NCI-H146 (cell line): ENCODE results near the gene ASB3.

ENCODE experiments used
- DNase-seq: peaks from one replicate; lab custom pipeline; 2025; lab: John Stamatoyannopoulos, UW

The ASB3 gene

GRCh38 chr2:53654396-53654795, 132.4 kb downstream of the ASB3 start:
- DNase-seq, result no peak

DNA sequence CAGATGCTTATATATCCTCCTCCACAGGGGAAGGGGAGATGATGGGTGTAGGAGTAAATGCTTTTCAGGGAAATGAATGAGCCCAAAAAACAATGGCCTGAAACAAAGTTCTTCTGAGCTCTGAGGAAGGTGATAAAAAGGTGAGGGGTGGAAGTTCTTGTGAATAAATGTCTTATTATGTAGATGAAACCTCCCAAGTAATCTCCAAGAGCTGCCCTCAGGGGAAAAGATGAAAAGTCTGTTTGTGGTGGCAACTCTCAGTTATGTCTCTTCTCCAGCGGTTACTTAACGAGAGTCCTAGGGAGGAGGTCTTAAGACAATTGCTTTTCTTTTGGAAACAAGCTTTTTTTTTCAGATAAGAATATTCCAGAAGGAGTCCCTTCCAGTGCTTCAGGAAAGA, 134.6 kb downstream of the ASB3 start:
- no peak for DNase-seq

- no peak for DNase-seq
These were observed 140.0 kb downstream of the ASB3 start for GRCh38 chr2:53646788-53647187.

DNA sequence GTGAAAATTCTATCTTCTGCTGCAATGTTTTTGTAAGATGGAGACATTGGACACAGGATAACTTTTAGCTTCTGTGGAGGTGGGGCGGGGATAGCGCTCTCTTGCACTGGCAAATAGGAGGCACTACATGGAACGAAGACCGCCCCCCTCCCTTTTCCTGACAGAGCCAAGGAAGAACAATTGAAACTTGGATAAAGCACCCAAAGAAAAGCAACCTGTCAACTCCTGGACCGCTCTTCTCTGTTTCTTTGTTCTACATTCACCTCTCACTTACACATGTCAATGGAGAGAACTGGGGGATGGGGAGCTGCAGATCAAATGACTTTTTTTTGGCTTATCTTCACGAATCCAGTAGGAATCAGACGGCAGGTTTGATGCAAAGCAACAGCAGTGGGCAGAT, 145.5 kb downstream of the ASB3 start:
- no peak for DNase-seq

DNA sequence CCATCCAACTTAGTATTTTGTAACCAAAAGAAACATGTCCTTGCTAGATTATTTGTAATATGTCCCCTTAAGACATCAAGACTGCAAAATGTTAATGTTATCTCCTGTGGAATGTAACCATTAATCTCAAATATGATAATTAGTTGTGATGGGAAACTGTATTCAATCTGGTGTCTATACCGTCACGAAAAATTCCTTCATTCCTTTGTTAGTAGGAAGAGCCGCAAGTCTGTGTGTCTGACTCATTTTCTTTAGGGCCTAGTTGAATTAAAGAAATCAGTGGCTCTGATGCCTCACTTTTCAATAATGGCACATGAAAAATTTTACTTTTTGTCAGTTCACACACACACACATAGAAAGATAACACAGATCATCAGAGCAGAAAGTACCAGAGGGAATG, 146.3 kb downstream of the ASB3 start:
- no peak for DNase-seq

GRCh38 chr2:53636596-53636995, 150.2 kb downstream of the ASB3 start:
- DNase-seq, result no peak

DNA sequence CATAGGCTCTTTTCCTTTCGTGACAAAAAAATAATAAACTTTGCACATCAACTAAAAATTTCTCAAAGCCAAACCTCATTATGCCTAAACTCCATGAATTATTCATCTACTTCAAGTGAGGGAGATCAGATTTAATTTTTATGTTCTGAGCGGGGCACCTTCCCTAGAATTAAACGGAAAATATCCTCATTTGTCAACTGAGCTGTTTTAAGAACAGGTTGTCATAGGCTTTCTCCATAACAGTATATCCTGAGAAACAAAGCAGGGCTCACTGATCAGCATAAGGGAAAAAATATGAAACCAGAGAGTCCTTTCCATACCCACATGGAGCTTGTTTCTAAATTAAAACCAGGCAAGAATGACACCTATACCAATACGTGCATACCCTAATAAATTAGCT, 150.6 kb downstream of the ASB3 start:
- no peak for DNase-seq

- no peak for DNase-seq
These were observed 151.1 kb downstream of the ASB3 start for GRCh38 chr2:53635694-53636093.

DNA sequence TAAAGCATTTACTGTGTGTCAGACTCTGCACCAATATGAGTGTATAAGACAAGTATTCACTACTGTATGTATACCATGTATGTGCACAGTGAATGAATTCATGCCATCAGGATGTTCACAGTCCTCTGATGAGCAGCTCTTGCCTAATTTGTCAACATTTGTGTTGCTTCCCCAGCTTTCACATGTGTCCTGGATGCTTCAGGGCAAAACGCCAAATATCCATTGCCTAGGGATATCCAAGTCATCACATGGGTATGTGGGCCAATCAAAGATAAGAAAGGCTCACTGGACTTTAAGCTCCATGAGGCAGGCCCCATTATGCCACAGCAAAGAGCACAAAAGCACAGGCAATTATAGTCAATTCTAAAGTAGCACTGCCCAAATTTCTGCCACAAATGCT, 153.3 kb downstream of the ASB3 start:
- peak; percentile 6 for DNase-seq

DNA sequence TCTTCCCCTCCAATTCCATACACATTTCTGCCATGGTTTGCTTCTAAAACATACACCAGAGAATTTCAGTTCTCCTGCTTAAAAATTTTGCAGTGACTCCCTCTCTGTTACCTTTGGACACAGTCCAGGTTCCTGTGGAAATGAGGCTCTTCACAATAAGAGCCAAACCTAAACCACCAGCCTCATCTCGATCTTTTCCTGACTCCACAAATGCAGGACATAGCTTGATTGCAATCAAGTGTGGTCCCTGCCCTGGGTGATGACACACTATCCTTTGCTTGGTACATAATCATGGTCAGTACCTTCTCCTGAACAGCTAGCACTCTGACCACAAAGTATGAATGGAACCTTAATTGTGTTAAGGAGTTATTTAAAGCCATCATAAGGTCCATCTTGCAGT, 154.0 kb downstream of the ASB3 start:
- DNase-seq, result no peak

DNA sequence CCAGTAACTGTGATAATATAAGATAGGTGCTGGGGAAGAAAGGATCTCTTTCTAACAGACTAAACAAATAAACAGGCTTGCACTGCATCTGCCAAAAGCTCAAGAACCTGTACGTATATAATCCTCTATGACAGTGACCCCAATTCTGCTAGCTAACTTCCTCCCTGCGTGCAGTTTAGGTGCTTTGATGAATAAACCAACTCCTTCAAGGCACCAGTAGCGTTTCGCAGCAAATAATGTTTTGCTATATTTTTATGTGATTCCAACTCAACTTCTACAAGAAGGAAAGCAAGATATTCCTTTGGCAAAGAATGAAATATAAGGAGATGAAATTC, 154.7 kb downstream of the ASB3 start:
- DNase-seq, result no peak

- DNase-seq, result no peak
These were observed 155.2 kb downstream of the ASB3 start for GRCh38 chr2:53631313-53632125.

- DNase-seq, result no peak
These were observed 156.6 kb downstream of the ASB3 start for GRCh38 chr2:53630026-53630606.

- DNase-seq, result no peak
These were observed 157.3 kb downstream of the ASB3 start for GRCh38 chr2:53629501-53629900.

DNA sequence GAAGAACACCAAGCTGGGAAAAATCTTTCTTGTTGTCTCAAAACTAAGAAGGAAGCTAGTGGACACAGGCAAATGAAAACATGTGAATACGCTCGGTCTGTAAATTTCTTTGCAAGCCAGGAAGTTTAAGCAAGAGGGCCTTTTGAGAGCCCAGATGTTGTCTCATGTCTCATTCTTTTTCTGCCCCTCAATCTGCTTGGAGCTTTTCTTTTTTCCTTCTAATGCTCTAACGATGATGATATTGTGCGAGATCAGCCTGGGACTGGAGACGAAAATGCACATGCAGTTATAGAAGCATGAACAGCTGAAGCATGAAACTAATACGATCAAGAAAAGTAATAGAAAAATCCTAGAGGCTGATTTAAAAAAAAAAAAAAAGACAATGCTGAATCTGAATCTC, 157.8 kb downstream of the ASB3 start:
- DNase-seq, result no peak

DNA sequence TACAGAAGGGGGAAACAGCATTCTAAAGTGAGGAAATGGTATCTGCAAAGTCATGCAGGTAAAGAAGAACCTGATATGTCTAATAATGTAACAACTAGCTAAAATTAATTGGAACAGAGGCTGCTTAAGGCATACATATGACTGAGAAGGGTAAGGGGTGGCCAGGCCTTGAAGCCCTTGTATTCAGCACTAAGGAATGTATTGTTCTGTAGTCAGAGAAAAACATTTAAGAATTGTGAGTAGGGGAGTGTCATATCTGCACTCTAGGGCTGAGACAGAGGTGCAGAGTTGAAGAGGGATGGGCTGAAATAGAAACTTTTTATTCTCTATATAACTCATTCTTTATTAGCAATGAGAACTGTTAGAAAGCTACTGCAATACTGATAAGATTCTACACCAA, 164.6 kb downstream of the ASB3 start:
- DNase-seq, result no peak

DNA sequence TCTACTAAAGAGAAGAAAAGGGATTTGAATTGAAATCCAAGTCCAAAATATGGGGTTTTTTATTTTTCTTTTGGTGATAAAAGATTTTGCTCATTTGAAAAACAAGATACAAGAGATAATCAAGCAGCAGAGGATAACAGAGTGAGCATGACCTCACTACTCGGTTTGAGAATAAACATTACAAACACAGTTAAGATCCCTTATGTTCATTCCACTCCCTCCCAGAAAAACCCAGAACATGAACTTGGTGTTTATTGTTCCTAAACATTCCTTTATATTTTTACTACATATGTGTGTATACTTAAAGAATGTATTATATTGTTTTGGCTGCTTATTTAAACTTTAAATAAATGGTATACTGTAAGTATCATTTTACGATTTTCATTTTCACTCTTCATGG, 165.8 kb downstream of the ASB3 start:
- DNase-seq, result no peak
